Renal cortical epithelial cell (primary cell): Measurements from ENCODE around the gene HIRA. TPM values are rescaled to one million over a fixed set of nuclear protein-coding genes. Genes with fewer than 3 reads are reported as not detected.
"Not testable (repeated sequence)": the region's sequence is repeated elsewhere in the genome, so short reads cannot be mapped to it uniquely, and the experiment has no call there.

Experiments used
- DNase-seq: peaks from one replicate; pipeline ENCODE4 v3.0.0-alpha.2; 2011; ENCODE audit warnings: low read depth
- total RNA-seq: library from RNA; depleted of rRNA; stranded (reverse); fragments of >200 nt; gene quantifications from 2 replicates; pipeline ENCODE4 v1.2.3, GENCODE V29; 2014

HIRA gene
- total RNA-seq, 1 donor from 2014 or later, result 41.5 TPM

DNA sequence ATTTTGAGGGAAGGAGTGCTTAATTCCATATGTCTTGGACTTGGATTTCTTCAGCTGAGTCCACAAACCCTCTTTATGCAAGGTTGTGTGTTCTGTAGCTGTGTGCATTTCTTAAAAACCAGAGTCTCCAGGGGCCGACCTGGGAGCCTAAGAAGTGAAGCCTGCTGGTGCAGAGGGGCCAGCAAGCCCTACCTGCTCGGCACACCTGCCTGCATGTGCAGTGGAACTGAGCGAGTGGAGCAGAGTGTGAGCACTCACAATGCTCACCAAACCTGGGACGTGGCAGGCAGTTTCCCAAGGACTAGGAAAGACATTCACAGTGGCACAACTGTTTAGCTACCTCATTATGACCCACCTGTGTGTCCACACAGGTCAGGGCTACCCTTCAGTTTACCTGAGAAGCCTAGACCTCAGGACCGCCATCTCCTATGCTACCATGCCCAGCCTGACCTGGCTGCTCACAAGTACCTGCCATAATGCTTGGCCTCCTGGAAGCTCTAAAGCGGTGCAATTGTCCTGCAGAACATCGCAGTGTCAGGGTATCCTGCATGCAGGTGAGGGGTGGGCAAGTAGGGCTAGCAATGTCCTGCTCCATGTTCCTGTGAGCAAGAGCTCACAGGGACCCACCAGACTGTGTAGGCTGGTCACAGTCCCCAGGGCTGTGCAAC lies 12.1 kb upstream of the HIRA start:
- no peak for DNase-seq

DNA sequence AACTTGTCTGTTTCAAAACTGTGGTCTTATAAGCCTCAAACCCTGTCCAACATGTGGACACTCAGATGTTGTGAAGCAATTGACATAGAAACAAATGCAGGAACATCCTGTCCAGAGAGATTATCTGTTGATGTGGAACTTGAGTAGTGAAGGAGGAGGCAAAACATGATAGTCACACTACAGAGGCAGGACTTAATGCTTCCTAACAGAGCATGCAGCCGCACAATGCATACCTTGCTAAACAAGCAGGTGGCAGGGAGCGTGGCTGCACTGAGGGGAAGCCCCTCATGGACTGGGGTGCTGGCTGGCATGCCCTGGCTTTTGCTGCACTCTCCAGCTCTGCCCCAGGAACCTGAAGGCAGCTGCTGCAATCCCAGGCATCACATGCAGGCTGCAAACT lies 10.6 kb upstream of the HIRA start:
- DNase-seq, result no peak

DNA sequence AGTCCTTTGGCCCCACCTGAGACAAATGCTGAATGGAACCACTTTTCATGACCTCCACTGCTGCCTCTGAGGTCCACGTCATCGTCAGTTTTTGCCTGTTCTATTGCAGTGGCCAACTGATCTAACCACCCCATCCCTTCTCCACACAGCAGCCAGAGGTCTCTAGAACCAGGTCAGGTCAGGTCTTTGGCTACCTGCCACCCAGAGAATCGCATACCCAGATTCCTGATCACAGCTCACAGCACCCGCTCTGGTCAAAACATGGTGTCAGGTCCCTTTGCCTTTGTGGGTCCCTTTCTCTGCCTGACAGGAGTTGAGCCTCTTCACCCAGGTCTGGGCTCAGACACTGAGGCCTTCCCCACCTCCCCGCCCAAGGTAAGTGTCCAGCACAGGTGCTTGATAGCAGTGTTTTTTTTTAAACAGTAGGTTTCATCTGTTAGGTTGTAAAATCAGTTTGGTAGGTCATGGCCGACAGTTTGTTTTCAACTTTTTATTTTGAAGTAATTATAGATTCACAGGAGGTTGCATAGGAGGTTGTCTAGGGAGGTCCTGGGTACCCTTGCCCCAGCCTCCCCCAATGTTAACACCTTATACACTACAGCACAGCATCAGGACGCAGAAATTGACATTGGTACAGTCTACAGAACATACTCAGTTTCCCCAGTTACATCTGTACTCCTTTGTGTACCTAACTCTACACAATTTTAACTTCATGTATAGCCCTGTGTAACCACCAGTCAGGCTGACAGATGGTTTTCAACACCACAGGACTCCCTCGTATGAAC lies 9.1 kb upstream of the HIRA start:
- no peak for DNase-seq

DNA sequence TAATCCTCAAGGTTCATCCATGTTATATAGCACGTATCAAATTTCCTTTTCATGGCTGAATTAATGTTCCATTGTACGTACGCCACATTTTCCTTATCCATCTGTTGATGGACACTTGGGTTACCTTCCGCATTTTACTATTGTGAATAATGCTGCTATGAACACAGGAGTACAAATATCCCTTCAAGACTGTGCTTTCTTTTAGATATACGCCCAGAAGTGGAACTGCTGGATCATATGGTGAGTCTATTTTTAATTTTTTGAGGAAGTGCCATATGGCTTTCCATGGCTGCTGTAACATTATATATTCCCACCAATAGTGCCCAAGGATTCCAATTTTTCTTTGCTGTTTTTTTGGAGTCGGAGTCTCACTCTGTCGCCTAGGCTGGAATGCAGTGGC lies 6.8 kb upstream of the HIRA start:
- no peak for DNase-seq

DNA sequence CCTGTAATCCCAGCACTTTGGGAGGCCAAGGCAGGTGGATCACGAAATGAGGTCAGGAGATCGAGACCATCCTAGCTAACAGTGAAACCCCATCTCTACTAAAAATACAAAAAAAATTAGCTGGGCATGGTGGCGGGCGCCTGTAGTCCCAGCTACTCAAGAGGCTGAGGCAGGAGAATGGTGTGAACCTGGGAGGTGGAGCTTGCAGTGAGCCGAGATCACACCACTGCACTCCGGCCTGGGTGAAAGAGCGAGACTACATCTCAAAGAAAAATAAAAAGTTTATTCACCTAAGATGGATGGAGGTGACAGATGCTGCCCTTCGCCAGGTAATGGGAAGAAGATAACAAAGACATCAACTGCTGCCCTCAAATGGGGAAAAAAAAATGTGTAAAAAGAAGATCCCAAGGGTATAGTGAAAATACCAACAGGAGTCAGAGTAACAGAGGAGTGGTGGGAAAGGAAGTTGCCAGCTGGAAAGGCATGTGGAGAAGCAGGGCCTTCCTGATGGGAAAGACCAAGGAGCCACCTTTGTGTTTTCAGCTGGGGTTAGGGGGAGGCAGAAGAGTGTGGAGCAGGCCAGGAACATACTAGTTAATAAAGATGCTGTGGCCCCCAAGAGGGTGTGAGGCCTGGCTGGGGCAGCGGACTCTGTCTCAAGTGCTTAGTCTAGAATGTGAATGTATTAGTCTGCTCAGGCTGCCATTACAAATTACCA lies 5.1 kb upstream of the HIRA start:
- DNase-seq, result not testable (repeated sequence)

DNA sequence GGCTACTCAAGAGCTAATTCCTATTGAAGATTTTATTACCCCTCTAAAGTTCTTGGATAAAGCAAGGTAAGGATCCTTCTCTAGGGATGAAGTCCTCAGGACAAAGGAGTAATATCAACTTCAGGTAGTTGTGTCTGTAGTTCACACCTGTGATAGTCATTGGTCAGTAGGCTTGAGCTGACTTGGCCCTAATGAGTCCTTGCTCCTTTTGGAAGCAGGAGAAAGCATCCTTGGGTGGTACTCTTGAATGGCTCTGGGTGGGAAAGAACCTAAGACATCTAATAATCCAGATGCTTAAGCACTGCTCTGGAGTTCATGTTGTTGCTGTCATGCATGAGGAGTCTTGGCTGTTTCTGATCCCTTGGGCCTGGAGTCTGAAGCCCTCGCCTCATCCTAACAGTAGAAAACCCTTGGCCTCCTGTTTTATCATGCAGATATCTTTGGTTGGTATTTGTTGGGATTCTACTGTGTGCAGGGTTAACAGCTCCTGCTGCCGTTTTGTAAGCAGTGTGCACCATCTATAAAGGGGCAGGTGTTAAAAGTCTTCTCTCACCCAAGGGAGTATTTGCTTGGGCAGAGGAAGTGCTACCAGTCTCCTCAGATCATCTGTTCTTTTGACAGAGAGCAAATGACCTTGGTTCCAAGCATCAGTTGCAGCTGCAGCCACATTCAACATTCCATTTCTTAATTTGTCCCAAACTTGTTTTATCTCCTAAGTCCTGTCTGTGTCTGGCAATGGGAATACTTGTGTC lies 3.5 kb upstream of the HIRA start:
- DNase-seq, result no peak

DNA sequence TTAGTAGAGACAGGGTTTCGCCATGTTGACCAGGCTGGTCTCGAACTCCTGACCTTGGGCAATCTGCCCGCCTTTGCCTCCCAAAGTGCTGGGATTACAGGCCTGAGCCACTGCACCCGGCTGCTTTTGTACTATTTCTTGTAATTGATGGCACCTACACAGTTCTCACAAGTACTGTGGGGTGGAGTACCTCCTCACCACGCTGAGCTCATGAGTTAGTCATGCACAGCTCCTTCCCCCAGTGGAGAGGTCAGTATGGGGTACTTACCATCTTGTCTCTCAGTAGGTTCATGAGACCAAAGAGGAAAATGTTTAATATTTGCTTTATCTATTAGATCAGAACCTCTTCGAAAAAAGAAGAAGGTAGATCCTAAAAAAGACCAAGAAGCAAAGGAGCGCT lies 2.9 kb upstream of the HIRA start:
- DNase-seq, result peak; percentile 45

DNA sequence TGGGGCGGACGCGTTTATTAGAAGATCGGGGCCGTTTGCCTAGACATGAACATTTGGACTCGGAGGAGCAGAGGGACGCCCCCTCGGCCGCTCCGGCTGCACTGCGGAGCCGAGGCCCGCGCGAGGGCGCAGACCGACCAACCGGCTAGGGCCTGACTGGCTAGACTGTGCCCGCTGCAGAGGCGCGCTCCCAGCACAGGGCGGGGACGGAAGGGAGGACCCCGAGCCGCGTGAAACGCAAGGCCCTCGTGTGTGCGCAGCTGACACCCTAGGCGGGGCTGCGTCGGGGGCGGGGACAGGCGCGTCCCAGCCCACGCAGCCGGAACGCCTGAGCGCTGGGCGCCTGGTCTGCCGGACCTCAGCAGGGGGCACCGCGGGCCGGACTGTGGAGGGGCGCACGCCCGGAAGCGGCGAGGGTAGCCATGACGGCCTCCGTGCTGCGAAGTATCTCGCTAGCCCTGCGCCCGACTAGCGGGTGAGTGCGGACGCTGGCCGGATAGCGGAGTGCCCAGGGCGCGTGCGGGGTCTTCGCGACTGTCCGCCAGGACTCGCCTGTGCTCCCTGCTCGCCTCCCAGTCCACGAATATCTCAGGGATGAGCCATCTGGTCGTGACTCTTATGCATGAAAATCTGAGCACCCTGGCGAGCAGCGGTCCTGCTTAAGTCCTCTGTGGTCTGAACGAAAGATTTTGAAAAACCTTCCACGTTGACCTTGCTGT lies 759 bp upstream of the HIRA start, which contains the start of gene MRPL40:
Gene MRPL40, plus strand, starts transcription at position 413 of the 719 bp plus-strand sequence. Its CDS starts 10 bp downstream, at position 423.
- DNase-seq, result peak; percentile 69

DNA sequence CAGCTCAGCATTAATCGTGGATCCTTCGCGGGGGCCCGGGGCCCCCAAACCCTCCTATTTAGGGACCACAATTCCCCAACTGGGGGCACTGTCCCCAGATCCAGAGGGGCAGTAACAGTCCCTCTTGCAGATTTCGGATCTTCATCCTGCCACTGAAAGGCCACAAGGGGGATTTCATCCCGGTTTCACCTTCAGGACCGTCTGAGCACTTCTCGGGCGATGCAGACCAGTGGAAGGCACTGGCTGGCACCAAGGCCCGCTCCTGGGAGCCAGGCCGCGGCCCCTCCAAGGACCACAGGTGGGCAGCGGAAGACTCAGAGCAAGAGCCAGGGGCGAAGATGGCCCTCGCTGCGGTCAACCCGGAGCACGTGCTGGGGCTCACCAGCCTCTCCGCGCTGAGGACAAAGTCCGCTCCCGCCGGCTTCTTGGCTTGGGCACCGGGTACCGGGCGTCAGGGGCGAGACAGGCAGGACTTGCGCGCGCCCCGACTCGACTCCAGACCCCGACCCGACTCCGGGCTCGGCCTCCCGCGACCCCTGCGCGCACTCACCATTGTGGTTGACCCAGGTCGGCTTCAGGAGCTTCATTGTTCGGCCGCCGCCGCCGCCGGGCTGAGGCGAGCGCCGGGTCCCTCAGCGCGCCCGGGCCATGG lies 517 bp downstream of the HIRA start:
- DNase-seq, result no peak

DNA sequence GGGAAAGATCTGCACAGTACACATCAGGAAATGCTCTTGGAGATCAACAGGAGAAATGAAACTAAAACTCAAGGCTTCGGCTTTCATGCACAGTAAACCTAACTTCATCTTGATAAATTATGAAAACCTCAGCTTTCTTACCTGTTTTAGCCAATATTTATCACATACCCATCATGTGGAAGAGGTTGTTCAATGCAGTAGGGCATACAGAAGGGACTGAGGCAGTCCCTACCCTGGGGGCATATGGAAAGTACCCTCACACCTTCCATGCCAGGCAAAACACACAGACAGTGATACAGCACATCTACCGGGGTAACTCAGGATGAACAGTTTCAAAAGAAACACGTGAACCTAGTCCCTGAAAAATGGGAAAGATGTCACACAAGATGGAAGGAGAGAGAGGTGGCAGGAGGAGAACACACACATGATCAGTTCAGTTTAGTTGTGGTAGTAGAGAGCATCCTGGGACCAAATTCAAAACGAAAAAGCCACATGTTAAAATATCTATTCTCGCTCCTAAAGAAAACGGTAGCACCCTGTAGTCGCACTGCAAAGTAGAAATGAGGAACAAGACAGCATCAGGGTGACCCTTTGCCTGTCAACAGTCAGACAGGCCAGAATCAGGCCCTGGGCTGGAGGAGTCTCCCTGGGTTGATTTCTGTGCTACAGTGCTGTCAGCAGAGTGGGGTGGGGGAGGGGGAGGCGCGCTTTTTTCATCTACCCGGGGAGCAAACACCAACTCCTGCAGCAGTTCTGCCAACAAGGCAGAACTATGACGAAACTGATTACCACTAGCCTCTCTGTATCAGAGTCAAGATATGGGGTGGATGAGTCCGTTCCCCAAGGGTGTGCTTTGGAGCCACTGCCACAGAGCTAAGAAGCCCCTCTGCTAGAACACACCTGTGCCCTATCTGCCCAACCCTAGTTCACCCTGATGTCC lies 1.3 kb downstream of the HIRA start:
- peak; percentile 39 for DNase-seq

DNA sequence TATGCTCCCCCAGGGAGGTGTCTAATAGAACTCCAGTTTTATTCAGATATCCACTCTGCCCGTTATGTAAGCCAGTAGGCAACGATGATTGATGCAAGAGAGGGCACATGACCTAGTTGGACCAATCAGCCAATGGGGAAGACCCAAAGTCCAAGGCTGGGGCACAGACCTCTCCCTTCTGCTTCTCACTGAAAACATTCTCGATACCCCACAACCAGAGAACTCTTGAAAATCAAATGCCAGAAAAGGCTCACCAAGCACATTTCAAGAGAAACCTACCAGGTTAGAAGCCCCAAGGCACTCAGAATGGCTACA lies 7.4 kb downstream of the HIRA start:
- DNase-seq, result no peak

DNA sequence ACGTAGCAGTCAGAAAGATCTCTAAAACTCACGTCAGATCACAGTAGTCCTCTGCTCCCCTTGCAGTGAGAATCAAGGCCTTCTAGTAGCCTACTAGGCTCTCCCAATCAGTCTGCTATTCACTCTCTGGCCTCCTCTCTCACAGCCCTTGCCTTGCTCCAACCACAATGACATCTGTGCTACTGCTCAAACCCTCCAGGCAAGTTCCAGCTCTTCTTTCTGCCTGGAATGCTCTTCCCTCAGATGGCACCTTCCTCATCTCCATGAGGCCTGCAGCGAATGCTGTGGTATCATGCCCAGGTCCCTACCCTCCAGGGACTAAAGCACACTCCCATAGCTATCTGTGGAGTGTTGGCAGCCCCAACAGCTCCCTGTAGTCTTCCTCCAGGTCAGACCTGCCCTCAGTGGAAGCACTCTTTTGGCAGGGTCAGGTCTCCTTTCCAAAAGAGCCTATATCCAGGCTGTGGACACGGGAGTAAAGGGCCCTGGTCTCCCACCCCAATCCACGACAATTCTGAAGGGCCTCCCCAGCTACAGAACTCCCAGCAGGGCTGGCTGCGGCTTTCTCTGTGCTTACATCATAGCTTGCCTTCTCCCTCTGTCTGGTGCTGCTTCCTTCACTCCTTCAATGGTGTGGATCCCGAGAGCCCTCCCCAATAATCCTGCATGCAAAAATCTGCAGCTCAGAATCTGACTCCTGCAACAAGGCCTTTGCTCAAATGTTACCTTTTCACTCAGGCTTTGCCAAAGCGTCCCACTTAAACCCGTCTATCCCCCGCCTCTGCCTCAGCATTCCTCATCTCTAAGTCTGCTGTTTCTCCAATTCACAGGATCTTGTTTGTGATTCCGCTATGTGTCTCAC lies 8.9 kb downstream of the HIRA start:
- no peak for DNase-seq

DNA sequence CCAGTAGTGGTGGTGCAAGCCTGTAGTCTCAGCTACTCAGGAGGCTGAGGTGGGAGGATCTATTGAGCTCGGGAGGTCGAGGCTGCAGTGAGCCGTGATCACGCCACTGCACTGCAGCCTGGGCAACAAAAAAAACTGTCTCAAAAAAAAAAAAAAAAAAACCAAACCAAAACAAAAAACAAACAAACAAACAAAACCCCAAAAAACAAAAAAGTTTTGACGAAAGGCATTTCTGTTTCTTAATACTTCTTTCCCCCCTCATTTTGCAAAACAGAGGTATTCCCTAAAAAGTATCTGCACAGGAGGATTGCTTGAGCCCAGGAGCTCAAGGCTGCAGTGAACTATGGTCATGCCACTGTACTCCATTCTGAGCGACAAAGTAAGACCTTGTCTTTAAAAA lies 11.2 kb downstream of the HIRA start:
- DNase-seq, result no peak

DNA sequence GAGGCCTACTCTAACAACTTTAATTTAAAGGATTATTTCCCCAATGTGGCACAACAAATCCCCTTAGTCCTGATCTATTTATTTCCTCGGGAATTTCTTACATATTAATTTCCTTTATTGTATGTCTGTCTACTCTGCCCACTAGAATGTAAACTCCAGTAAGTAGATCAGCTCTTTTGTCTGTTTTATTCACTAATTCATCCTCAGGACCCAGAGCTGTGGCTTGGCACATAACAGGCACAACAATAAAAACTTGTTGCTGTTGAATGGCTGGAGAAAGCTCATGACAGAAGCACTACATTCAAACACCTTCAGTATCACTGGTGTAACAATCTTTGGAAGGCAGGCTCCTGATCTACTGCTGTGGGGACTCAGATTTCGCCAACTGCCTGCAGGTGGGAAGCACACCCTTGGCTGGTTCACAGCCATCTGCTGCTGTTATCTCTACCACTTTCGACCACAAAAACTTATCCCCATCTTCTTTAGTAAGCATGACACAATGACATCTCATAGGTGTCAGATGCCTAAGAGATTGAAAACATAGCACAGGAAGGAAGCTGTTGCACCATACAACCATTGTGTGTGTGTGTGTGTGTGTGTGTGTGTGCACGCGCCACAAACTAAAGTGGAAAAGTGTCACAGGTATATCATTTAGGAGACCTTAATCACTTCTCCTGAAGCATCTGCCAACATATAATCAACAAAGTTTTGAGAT lies 11.9 kb downstream of the HIRA start:
- no peak for DNase-seq

DNA sequence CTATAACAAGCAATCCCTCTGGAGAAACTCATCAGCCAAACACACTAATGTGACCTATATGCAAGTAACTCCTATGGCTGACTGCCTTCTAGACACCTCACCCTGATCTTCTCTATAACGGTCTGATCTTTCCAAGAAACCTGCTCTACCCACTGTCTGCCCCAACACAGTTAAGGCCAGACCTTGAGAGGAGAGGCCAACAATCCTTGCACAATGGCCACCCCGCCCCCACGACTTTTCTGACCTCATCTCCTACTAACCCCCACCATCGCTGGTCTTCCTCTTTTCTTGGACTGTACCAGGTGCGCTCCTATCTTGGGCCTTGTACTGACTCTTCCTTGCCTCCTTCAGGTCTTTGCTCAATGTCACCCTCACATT lies 12.5 kb downstream of the HIRA start:
- DNase-seq, result no peak

DNA sequence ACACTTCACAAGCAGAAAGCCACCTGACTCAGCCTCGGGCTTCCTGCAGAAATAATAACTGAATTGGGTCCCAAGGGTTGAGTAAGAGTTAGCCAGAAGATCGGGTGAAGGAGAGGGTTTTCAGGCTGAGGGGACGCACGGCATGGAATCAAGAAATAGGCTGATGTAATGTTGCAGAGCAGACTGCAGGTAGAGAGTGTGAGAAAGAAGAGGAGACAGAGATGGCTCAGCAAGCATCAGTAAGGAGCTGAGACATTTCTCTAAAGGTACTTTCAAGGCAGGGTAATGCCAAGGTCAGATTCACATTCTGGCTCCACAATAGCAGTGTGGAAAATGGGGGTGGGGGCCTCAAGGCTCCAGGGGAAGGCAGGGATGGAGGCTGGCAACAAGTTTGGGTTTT lies 18.6 kb downstream of the HIRA start:
- no peak for DNase-seq

DNA sequence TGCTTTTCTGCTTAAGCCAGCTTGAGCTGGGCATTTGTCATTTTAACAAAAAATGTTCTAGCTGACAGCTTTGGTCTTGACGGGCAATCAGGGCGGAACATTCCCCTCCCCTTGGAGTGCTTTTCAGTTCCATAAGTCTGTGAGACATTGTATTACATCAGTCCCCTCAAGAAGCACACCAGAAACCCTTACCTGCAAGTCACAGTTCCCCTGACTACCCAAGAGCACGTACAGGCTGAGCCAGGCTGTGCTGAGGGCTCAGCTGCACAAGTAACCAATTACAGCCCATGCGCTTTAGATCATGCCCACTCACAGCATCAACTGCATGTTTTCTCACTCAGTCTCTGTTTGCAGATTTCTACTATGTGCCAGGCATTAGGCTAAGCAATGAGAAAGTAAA lies 19.1 kb downstream of the HIRA start:
- DNase-seq, result no peak

DNA sequence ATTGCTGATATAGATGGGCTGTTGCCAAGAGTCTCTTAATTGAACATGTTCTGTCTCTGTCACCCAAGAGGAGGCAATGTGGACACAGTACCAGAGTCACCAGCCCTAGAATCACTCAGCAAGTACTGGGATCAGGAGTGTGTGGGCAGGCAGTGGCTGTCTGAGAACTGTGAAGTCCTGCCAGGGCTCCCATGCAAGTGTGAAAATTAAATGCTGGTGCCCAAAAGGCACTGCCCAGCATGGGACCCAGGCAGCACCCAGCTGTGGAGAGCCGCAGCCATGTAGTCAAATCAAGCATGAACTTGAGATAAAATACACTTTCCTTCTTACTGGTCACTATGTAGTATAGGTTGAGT lies 19.9 kb downstream of the HIRA start:
- DNase-seq, result no peak
